Activated CD4-positive, alpha-beta memory T cell treated with anti-CD3 and anti-CD28 coated beads, Interleukin-2, amount 10 ng/mL, durations not matched to agents 7 days and 5 days (primary cell): ENCODE results near the gene HYPK. TPM values are rescaled to one million over a fixed set of nuclear protein-coding genes. Genes with fewer than 3 reads are reported as not detected.
A peak's percentile ranks its signal among the peaks of the same experiment; 100 is the strongest.
"Not testable (repeated sequence)": the region's sequence is repeated elsewhere in the genome, so short reads cannot be mapped to it uniquely, and the experiment has no call there.

Experiments used
- CTCF ChIA-PET: fragments of 350-600 bp; sonication (Branson Sonifier 250); formaldehyde crosslinking; loops from one replicate; lab custom pipeline; 2021; ENCODE audit warnings: antibody characterized with exemption, inconsistent platforms; lab: Charles Lee
- POLR2A ChIA-PET: fragments of 350-600 bp; sonication (Branson Sonifier 250); formaldehyde crosslinking; loops from one replicate; lab custom pipeline; 2021; ENCODE audit warnings: antibody characterized with exemption; lab: Charles Lee
- DNase-seq: peaks from one replicate; pipeline ENCODE4 v3.0.0-alpha.2; 2020
- H3K27ac Mint-ChIP-seq: one replicate; pipeline ENCODE4 v1.8.0; 2021; ENCODE audit warnings: mild to moderate bottlenecking, mixed read lengths
- H3K27me3 Mint-ChIP-seq: one replicate; pipeline ENCODE4 v1.8.0; 2021; ENCODE audit warnings: mixed read lengths
- H3K36me3 Mint-ChIP-seq: one replicate; pipeline ENCODE4 v1.8.0; 2021; ENCODE audit warnings: low read depth, mixed read lengths
- H3K4me1 Mint-ChIP-seq: one replicate; pipeline ENCODE4 v1.8.0; 2021; ENCODE audit warnings: mixed read lengths
- H3K4me3 Mint-ChIP-seq: one replicate; pipeline ENCODE4 v1.8.0; 2021; ENCODE audit warnings: mild to moderate bottlenecking, mixed read lengths
- H3K9me3 Mint-ChIP-seq: one replicate; pipeline ENCODE4 v1.8.0; 2021; ENCODE audit warnings: mixed read lengths
- total RNA-seq, 2 experiments: library from RNA; stranded (reverse); gene quantifications; one replicate each; pipeline ENCODE4 v1.2.3, GENCODE V29; 2021

HYPK gene
- total RNA-seq, 2 experiments from 2014 or later = 14.3 to 14.4 TPM

- H3K4me1 Mint-ChIP-seq = peaks cover 70% of the 10 kb centered on the region
- no peak overlapping the region for H3K27ac Mint-ChIP-seq
- no peaks in the 10 kb centered on the region for H3K27me3 Mint-ChIP-seq
- ChIA-PET CTCF (interaction anchor here (0.6 to 1.7 kb wide), 2 partner anchors 20 to 26 kb away, joined by 4 to 5 read pairs; no protein-coding TSS in a partner anchor), POLR2A (interaction anchor here (1.1 to 12.2 kb wide), 3 partner anchors 22 to 51 kb away, joined by 3 to 163 read pairs (median 6); partner anchors contain the start of genes MFAP1, PDIA3 and WDR76)
- H3K9me3 Mint-ChIP-seq = no peaks in the 10 kb centered on the region
- peaks cover 86% of the 10 kb centered on the region for H3K36me3 Mint-ChIP-seq
- no peak for DNase-seq
- no peak overlapping the region for H3K4me3 Mint-ChIP-seq
Measured at GRCh38 chr15:43796566-43796965, 3.8 kb upstream of the HYPK start.

GRCh38 chr15:43799209-43799944 is 1.0 kb upstream of the HYPK start:
- peaks cover 71% of the 10 kb centered on the region for H3K36me3 Mint-ChIP-seq
- peak overlapping the region; percentile 93 for H3K27ac Mint-ChIP-seq
- H3K4me3 Mint-ChIP-seq = peak overlapping the region; percentile 13
- no peaks in the 10 kb centered on the region for H3K9me3 Mint-ChIP-seq
- CTCF ChIA-PET = interaction anchor here (2.9 kb wide), 1 partner anchor 23 kb away, joined by 9 read pairs; the partner anchor contains the start of gene ELL3
- DNase-seq = no peak
- POLR2A ChIA-PET = interaction anchor here (0.8 to 12.2 kb wide), 7 partner anchors 8 to 53 kb away, joined by 3 to 163 read pairs (median 18); partner anchors contain the start of genes ELL3, MFAP1, PDIA3 and SERF2
- H3K4me1 Mint-ChIP-seq = peaks cover 57% of the 10 kb centered on the region
- H3K27me3 Mint-ChIP-seq = no peaks in the 10 kb centered on the region

- DNase-seq = no peak
- CTCF ChIA-PET = interaction anchor here (1.0 to 2.9 kb wide), 5 partner anchors 11 to 290 kb away, joined by 4 to 9 read pairs (median 5); partner anchors contain the start of genes ELL3 and MFAP1
- POLR2A ChIA-PET = interaction anchor here (0.8 to 12.2 kb wide), 13 partner anchors 9 to 936 kb away, joined by 3 to 163 read pairs (median 5); partner anchors contain the start of genes ELL3, MFAP1, PDIA3 and SERF2
Measured at GRCh38 chr15:43799945-43800285, 484 bp upstream of the HYPK start, which contains the start of gene SERINC4. TSS of gene SERINC4 (minus strand) at chr15:43800220. CDS start at chr15:43799986, 234 bp downstream.

GRCh38 chr15:43802676-43803075 is 2.3 kb downstream of the HYPK start:
- H3K36me3 Mint-ChIP-seq = peaks cover 72% of the 10 kb centered on the region
- H3K9me3 Mint-ChIP-seq, H3K27me3 Mint-ChIP-seq, H3K4me3 Mint-ChIP-seq, DNase-seq, H3K27ac Mint-ChIP-seq, CTCF ChIA-PET: not testable (repeated sequence)
- POLR2A ChIA-PET = interaction anchor here (0.9 to 12.2 kb wide), 4 partner anchors 10 to 29 kb away, joined by 3 to 163 read pairs (median 26); partner anchors contain the start of genes MFAP1, SERF2 and WDR76
- peaks cover 37% of the 10 kb centered on the region for H3K4me1 Mint-ChIP-seq

More at GRCh38 chr15:43799945-43800285, 484 bp upstream of the HYPK start, which contains the start of gene SERINC4:
- Mint-ChIP-seq H3K4me3 (peak within 1 kb of the TSS; percentile 100), H3K27me3 (no peaks in the 10 kb centered on the region), H3K9me3 (no peaks in the 10 kb centered on the region), H3K36me3 (peaks cover 71% of the 10 kb centered on the region), H3K4me1 (peaks cover 52% of the 10 kb centered on the region), H3K27ac (peak within 1 kb of the TSS; percentile 93)

DNA sequence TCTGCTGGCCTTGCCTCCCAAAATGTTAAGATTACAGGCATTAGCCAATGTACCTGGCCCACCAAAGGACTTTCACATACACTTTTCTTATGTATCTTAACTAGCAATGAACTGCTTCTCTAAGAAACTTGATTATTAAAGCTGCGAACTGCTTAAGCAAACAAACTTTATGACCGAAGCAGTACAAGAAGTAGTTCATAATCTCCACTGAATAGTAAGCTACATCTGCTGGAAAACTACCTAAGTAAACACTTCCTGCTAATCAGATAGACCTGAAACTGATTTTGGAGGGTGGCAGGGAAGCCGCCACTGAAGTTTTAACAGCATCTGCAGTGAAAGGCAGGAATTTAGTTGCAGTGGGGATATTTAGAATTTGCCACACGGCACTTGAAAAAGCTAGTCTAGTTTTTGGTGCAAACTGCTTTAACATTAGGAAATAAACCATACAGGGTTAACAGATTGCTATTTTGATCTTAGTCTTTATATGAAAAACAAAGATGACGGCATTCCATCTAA is 8.1 kb downstream of the HYPK start:
- ChIA-PET POLR2A (interaction anchor here (1.0 to 2.4 kb wide), 4 partner anchors 8 to 32 kb away, joined by 3 to 12 read pairs (median 8); partner anchors contain the start of genes ELL3, HYPK and SERF2), CTCF (no interaction called here)
- H3K27me3 Mint-ChIP-seq = no peaks in the 10 kb centered on the region
- no peak overlapping the region for H3K4me3 Mint-ChIP-seq
- DNase-seq = no peak
- no peaks in the 10 kb centered on the region for H3K9me3 Mint-ChIP-seq
- H3K27ac Mint-ChIP-seq = peak overlapping the region; percentile 26
- peaks cover 12% of the 10 kb centered on the region for H3K4me1 Mint-ChIP-seq
- H3K36me3 Mint-ChIP-seq = peaks cover 76% of the 10 kb centered on the region

DNA sequence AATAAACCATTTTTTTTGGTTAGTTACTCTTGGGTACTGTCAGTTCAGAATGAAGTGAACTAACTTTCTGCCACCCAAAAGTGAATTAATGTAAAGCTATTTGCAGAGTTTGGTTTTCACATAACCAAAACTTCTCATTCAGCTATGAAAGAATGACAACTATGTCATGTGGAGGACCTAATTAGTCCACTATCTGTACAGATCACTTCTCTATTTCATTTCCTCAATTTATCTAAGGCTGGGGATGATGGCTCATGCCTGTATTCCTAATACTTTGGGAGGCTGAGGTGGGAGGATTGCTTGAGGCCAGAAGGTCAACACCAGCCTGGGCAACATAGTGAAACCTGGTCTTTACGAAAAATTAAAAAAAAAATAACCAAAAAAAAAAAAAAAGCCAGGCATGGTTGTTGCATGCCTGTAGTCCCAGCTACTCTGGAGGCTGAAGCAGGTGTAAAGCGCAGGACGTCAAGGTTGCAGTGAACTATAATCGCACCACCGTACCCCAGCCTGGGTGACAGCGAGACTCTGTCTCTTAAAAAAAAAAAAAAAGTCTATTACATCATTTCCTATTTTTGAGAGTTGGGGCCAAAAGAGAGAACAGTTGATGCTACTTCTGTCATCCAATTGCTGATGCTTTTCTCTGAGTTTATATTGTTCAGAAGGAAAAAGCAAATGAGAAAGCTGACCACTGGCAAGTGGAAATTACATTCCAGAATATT is 8.7 kb downstream of the HYPK start:
- Mint-ChIP-seq H3K9me3 (no peaks in the 10 kb centered on the region), H3K4me3 (no peak overlapping the region), H3K36me3 (peaks cover 79% of the 10 kb centered on the region), H3K27ac (peak overlapping the region; percentile 26), H3K27me3 (no peaks in the 10 kb centered on the region), H3K4me1 (peaks cover 12% of the 10 kb centered on the region)
- CTCF ChIA-PET = interaction anchor here (0.7 to 1.1 kb wide), 2 partner anchors 41 to 52 kb away, joined by 3 read pairs; no protein-coding TSS in a partner anchor
- no peak for DNase-seq
- POLR2A ChIA-PET = interaction anchor here (1.0 to 2.4 kb wide), 5 partner anchors 8 to 32 kb away, joined by 3 to 12 read pairs (median 7); partner anchors contain the start of genes ELL3, HYPK, MFAP1 and SERF2

GRCh38 chr15:43815064-43815463 is 14.7 kb downstream of the HYPK start:
- POLR2A ChIA-PET = interaction anchor here (1.0 to 2.2 kb wide), 3 partner anchors 9 to 16 kb away, joined by 3 to 10 read pairs (median 4); partner anchors contain the start of genes HYPK, MFAP1 and SERINC4
- Mint-ChIP-seq H3K4me1 (peaks cover 22% of the 10 kb centered on the region), H3K36me3 (peaks cover 59% of the 10 kb centered on the region)
- H3K27ac Mint-ChIP-seq, H3K9me3 Mint-ChIP-seq, CTCF ChIA-PET, H3K4me3 Mint-ChIP-seq, H3K27me3 Mint-ChIP-seq, DNase-seq: not testable (repeated sequence)

- ChIA-PET POLR2A (interaction anchor here (1.4 to 10.8 kb wide), 5 partner anchors 11 to 29 kb away, joined by 4 to 163 read pairs (median 8); partner anchors contain the start of genes HYPK and SERINC4), CTCF (interaction anchor here (1.2 kb wide), 1 partner anchor 11 kb away, joined by 3 read pairs; no protein-coding TSS in a partner anchor)
Measured at GRCh38 chr15:43821505-43821904, 21.1 kb downstream of the HYPK start.

DNA sequence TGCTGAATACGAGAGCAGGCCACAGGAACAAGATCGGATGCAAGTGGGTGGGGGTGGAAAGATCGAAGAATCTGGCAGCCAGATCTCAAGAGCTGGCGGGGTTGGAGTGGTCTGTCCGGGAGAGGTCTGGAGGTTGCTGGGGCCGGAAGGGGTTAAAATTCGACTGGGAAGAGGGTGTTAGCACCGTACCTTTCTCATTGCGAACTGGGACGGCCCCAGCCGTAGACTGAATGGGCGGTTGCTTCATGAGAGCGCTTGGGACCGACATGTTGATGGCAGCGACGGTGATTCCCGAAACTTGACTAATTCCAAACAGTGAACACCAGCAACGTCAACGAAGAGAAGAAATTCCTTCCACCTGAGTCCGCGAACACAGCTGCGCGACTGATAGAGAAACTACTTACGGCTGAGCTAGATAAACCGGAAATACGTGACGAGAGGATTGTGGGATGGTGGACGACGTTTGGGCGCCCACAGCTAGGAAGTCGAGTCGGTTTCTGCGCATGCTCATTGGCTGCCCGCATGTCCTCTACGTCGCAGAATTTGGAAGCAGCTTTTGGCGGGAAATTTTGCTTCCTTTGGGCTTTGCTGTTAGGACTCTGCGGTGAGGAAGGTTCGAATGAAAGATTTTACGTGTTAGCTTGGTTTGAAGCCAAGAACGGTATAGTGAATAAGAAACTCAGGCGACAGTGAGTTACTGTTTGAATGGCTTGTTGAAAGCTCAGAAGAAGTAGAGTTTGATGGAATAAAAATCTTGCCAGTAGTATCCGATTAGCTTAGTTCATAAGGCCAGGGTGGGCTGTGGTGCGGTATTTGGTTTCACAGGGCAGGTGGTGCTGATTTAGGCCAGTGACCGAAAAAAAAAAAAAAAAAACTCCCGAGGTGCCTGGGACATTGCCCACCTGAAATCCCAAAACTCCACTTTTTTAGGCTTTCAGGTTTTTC is 24.2 kb downstream of the HYPK start, which contains the start of gene MFAP1:
Gene MFAP1 (minus strand): TSS at position 389 of the 945 bp plus-strand sequence. CDS start 121 bp downstream, at position 268.
- H3K4me1 Mint-ChIP-seq = peaks cover 71% of the 10 kb centered on the region
- peak within 1 kb of the TSS; percentile 93 for H3K27ac Mint-ChIP-seq
- H3K36me3 Mint-ChIP-seq = peaks cover 37% of the 10 kb centered on the region
- CTCF ChIA-PET = interaction anchor here (0.6 to 1.5 kb wide), 7 partner anchors 8 to 82 kb away, joined by 3 to 6 read pairs (median 4); partner anchors contain the start of genes ELL3, HYPK and SERINC4
- H3K4me3 Mint-ChIP-seq = peak within 1 kb of the TSS; percentile 98
- peak; percentile 93 for DNase-seq
- POLR2A ChIA-PET = interaction anchor here (0.6 to 10.8 kb wide), 14 partner anchors 8 to 78 kb away, joined by 3 to 163 read pairs (median 6); partner anchors contain the start of genes ELL3, HYPK, PDIA3 and SERF2
- H3K9me3 Mint-ChIP-seq = peaks cover 3% of the 10 kb centered on the region
- H3K27me3 Mint-ChIP-seq = no peaks in the 10 kb centered on the region

More at GRCh38 chr15:43821505-43821904, 21.1 kb downstream of the HYPK start:
- DNase-seq = no peak
- Mint-ChIP-seq H3K4me1 (peaks cover 65% of the 10 kb centered on the region), H3K36me3 (peaks cover 32% of the 10 kb centered on the region), H3K27me3 (no peaks in the 10 kb centered on the region), H3K9me3 (peaks cover 3% of the 10 kb centered on the region), H3K4me3 (peak overlapping the region; percentile 34), H3K27ac (peak overlapping the region; percentile 13)

- peaks cover 76% of the 10 kb centered on the region for H3K4me1 Mint-ChIP-seq
Measured at GRCh38 chr15:43825305-43825704, 24.9 kb downstream of the HYPK start.

More at GRCh38 chr15:43825305-43825704, 24.9 kb downstream of the HYPK start:
- H3K9me3 Mint-ChIP-seq, DNase-seq, H3K27me3 Mint-ChIP-seq, H3K4me3 Mint-ChIP-seq: not testable (repeated sequence)
- CTCF ChIA-PET = interaction anchor here (0.9 to 1.5 kb wide), 4 partner anchors 25 to 83 kb away, joined by 3 to 6 read pairs (median 4); partner anchors contain the start of genes ELL3, HYPK and SERINC4
- peak overlapping the region; percentile 93 for H3K27ac Mint-ChIP-seq
- peaks cover 41% of the 10 kb centered on the region for H3K36me3 Mint-ChIP-seq
- POLR2A ChIA-PET = interaction anchor here (0.6 to 10.8 kb wide), 11 partner anchors 8 to 901 kb away, joined by 3 to 163 read pairs (median 6); partner anchors contain the start of genes ELL3, HYPK, PDIA3 and SERF2
